Retinal pigment epithelial cell (primary cell): Measurements from ENCODE around the gene SH3RF2.

ENCODE experiments used
- DNase-seq: peaks from one replicate; pipeline ENCODE4 v3.0.0-alpha.2; 2010; ENCODE audit warnings: low read depth
- H3K4me3 ChIP-seq: 2 replicates; pipeline ENCODE4 v1.5.1; 2011; ENCODE audit warnings: mild to moderate bottlenecking, low read length, control low read depth, moderate library complexity
- TF ChIP-seq, protein P1 (sequence below): conservative IDR thresholded peaks from 2 replicates; pipeline ENCODE4 v1.5.1; 2011; ENCODE audit warnings: low read depth, low read length, control low read depth, inconsistent platforms

The SH3RF2 gene

DNA sequence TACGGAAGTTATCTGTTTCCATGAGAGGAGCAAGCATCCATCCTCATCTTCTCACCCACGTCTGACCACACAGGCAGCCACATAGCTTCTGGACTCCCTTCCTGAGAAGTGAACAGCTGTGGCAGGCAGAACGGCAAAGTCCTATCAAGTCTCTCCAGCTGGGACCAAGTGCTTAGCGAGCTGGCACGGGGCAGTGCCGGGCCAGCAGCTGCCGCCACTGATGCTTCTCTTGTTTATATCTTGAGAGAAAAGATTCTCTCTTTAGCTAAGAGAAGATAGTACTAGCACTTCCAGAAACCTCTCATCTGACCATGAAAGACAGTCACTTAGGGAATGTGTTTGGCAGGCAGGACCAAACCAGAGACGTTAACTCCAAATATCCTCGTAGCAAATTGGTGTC, 131.8 kb downstream of the SH3RF2 start:
- no peak for DNase-seq
- TF ChIP-seq, protein P1, sequence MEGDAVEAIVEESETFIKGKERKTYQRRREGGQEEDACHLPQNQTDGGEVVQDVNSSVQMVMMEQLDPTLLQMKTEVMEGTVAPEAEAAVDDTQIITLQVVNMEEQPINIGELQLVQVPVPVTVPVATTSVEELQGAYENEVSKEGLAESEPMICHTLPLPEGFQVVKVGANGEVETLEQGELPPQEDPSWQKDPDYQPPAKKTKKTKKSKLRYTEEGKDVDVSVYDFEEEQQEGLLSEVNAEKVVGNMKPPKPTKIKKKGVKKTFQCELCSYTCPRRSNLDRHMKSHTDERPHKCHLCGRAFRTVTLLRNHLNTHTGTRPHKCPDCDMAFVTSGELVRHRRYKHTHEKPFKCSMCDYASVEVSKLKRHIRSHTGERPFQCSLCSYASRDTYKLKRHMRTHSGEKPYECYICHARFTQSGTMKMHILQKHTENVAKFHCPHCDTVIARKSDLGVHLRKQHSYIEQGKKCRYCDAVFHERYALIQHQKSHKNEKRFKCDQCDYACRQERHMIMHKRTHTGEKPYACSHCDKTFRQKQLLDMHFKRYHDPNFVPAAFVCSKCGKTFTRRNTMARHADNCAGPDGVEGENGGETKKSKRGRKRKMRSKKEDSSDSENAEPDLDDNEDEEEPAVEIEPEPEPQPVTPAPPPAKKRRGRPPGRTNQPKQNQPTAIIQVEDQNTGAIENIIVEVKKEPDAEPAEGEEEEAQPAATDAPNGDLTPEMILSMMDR: no peak
- no peak overlapping the region for H3K4me3 ChIP-seq

GRCh38 chr5:146068977-146069779, 132.8 kb downstream of the SH3RF2 start:
- TF ChIP-seq, protein P1: no peak
- DNase-seq: no peak
- no peak overlapping the region for H3K4me3 ChIP-seq

GRCh38 chr5:146069780-146070099, 133.4 kb downstream of the SH3RF2 start:
- no peak for DNase-seq
- TF ChIP-seq, protein P1: no peak
- H3K4me3 ChIP-seq: no peak overlapping the region

- TF ChIP-seq, protein P1: no peak
- no peak overlapping the region for H3K4me3 ChIP-seq
- no peak for DNase-seq
Observed at GRCh38 chr5:146070746-146071145, 134.4 kb downstream of the SH3RF2 start.

DNA sequence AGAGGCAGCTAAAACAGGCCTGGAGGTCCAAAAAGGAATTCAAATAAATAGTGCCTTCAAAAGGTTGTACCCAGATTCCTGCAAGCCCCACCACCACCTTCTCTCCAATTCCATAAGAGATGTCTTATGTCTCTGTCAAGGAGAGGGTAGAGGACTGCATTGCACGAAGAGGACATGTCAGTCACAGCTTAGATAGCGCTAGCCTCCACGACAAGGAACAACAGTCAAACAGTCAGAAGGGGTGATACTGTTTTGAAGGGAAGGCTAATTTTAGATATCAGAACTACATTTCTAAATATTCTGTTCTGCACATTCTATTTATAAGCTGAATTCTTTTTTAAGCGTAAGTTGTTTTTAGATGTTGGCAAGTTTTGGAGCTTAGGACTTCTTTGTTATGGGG, 134.8 kb downstream of the SH3RF2 start:
- TF ChIP-seq, protein P1: no peak
- DNase-seq: no peak

GRCh38 chr5:146072595-146072994, 136.2 kb downstream of the SH3RF2 start:
- no peak for DNase-seq
- TF ChIP-seq, protein P1: no peak
- no peak overlapping the region for H3K4me3 ChIP-seq

More for the DNA sequence above, 134.8 kb downstream of the SH3RF2 start:
- no peak overlapping the region for H3K4me3 ChIP-seq

DNA sequence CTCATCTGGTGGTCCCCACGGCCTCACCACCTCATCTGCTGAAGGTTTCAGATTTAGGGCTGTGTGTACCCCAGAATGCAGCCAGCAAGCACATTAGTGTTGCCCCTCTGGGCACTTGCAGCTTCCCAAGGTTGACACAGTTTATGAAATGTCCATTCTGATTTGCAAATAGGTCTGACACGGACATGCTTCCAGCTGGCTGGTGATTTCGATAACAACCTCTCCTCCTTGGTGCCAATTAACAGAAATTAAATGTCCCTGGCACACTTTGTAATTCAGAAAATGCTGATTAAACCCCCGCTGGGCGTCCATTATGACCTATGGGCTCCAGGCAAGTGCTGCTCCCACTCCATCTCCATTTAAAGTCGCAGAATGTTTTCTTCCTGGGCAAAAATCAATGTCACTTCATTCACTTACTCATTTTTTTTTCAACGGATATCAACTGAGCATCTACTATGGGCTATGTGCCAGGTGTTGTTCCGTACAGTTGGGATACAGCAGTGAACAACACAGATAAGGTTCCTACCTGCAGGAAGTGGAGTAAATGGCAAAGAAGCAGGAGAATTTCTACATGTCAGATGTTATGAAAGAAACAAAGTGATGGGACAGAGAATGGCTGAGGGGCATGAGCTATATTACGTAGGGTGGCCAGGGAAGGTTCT, 137.0 kb downstream of the SH3RF2 start:
- DNase-seq: no peak
- TF ChIP-seq, protein P1: no peak
- no peak overlapping the region for H3K4me3 ChIP-seq
